HG03571 (cell line): ENCODE measurements around the gene FER1L5.

Source experiments
- ATAC-seq: cut with Tn5 transposase; IDR thresholded peaks from one replicate; pipeline ENCODE4 v1.9.1; 2021; ENCODE audit not compliant: unreplicated experiment

FER1L5 gene

GRCh38 chr2:96642564-96643360 is at the start of gene FER1L5:
Gene FER1L5, plus strand, starts transcription at chr2:96642764. Its CDS starts 73 bp downstream, at chr2:96642837.
- no peak for ATAC-seq

DNA sequence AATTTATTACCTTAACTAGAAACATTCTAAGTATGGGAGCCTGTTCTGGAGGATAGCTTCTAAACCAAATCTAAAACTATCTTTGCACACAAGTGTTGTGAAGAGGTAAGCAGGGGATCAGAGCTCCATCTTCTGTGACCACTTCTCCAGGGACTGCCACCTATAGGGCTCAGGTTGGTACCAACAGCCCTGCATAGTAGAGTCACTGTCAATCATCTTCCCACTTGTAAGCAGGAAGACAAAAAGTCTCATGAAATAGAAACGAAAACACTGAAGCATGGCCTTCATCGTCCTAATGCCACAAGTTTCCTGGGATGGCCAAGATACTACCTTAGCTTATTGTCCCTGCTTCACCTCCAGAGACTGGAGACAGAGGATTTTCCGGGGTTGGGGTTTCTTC is 48.3 kb upstream of the FER1L5 start:
- no peak for ATAC-seq

- no peak for ATAC-seq
These were observed 47.8 kb upstream of the FER1L5 start for GRCh38 chr2:96594691-96595152.

GRCh38 chr2:96596596-96596995 is 46.0 kb upstream of the FER1L5 start:
- no peak for ATAC-seq

DNA sequence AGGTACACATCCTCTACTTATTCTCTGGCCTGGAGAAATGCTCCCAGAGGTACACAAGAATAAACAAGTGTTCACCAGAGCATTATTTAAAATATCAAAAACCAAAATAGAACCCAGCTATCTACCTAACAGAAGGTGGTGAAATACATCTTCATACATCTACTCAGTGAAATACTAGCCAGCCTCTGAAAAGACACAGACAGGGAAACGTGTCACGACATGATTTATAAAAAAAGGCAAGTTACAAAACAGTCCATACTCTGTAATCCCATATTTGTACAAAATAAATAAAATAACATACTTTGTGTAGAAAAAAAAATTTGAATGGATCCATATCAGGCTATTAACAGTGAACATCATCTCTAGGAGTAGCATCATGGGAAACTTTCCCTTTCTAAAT is 42.6 kb upstream of the FER1L5 start:
- no peak for ATAC-seq

DNA sequence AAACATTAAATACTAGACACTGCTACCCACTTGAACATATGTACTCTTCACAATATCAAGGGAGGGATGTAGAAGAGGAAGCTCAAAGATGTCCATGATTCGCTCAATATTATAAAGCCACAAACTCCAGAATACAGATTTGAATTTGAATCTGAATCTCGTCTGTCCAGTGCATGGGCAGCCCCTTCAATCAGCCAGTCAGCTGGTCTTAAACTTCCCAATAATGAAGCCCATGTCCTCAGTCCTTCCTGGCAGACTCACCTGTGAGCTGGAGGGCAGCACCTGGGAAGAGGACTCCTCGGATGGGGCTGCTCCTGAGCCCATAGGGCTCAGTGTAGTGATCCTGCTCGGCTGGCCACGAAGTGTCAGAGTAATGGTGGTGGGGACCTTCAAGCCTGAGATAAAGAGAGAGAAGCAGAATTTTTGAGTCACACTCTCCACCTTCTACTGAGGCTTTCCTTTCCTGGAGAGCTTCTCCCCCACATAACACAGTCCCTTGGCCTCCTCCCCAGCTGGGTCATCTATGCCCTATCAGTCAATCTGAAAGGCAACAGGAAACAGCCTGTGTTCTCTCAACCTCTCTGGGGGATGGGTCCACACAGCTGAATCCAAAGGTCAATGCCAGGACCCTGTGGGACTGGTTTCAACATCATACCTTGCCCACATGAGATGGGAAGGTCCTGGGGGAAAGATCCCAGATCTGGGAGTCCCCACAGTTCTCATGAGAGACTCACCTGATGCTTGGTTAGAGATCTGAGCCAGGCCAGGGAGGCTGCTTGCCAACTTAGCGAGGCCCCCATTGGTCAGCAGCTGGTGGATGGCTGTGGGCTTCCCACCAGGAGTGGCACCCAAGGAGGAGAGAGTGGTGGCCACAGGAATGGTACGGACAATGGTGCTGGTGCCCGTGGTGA is 40.9 kb upstream of the FER1L5 start:
- no peak for ATAC-seq

DNA sequence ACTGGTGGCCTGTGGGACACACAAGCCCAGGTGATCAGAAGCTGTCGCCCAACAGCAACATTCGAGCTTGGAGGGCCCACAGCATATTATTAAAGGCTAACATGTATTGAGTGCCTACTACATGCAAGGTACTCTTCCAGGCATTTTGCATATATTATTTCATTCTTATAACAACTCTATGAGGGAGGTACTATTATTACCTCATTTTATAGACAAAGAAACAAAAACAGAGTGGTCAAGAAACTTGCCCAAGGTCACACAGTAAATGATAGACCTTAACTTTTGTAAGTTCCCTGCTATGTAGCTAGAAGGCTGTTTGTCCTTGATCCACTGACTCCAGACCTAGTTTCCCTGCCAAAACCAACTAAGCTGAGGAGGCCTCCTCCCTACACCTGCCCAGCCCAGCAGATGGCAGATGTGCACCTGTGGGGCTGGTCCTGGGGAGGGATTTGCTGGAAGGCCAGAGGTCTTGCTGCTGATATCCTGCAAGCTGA is 40.2 kb upstream of the FER1L5 start:
- ATAC-seq: no peak

- ATAC-seq: no peak
These were observed 38.5 kb upstream of the FER1L5 start for GRCh38 chr2:96604104-96604503.

DNA sequence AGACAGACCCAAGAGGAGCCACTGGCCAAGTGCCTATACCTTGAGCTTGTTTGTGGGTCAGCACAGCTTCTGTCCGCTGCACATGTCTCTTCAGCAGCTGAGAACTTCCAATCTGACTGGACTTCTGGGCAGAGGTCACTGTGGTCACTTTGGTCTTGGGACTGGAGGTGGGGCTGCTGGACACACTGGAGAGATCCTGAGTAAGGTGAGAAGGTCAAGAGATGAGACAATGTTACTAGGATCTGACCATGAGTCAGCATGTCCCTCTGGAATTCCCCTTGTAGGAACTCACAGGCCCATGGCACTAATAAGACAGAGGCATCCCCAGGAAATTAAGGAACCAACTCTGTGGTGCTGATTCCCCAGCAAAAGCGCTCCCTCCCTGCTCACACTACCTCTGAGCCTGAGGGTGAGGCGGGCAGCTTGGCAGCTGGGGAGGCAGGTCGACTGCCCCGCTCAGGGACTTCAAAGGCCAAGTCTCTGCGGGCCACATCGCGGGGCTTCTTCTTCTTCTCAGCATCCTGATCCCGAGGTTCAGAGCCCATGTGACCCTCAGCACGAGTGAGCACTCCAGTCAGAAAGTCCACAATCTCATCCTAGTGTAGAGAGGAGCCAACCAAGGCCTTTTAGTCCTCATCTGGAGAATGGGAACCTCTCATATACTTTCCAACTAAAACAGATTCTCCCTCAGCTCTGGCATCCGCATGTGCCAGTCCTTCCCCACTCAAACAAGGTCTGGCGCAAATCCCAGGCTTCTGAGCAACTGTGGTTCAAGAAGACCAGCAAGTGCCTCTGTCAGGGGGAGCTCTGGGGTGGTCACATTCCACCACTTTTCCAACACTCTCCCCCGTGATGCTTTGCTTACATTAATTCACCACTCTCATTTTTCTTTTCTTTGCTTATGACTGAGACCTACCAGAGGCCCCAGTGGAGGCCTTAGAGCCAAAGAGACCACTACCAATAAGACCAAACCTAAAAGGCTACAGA is 33.8 kb upstream of the FER1L5 start:
- ATAC-seq: no peak

- ATAC-seq: no peak
These were observed 26.4 kb upstream of the FER1L5 start for GRCh38 chr2:96616128-96616527.

- ATAC-seq: no peak
These were observed 26.0 kb upstream of the FER1L5 start for GRCh38 chr2:96616535-96616934.

DNA sequence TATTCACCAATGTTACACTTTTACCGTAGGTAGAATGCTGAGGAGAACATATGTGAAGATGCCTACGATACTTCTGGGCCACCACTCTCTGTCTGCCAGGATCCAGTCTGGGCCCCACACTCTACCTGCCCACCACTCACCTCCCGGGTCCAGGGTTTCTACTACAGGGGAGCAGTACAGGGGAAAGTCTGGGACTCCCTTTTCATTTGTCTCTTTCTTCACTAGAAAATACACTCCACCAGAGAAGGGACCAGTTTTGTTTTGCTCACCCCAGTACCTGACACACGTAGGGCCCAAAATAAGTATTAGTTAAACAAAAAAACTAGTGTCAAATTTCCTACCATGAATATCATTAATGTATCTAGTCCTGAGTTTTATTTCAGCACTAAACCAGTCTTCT is 25.6 kb upstream of the FER1L5 start:
- no peak for ATAC-seq

DNA sequence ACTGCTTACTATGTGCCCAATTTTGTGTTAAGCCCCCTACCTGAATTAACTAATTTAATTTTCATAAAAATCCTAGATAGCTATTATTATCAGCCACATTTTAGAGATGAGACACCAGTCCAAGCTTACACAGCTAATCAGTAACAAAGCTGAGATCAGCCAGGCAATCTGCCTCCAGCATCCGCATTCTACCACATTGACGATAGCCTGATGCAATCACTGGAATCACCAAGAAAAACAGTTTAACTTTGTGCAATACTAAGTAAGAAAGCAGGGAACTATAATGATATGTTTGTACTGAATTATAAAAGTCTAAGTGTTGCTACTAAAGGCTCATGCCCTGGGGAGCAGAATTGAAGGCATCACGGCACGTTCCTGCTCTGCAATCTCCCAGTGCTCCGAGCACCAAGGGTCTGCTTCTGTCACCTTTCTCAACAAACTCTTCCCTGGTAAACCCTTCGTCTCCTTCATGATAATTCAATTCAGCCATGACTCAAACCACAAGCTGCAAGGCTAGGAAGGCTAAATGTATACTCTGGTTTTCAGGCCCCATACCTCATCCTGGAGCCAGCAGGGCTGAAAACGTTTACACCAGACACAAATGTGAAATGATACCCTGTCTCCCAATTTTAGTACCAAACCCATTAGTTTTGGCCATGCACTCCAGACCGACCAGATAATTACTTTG is 23.8 kb upstream of the FER1L5 start:
- ATAC-seq: no peak

DNA sequence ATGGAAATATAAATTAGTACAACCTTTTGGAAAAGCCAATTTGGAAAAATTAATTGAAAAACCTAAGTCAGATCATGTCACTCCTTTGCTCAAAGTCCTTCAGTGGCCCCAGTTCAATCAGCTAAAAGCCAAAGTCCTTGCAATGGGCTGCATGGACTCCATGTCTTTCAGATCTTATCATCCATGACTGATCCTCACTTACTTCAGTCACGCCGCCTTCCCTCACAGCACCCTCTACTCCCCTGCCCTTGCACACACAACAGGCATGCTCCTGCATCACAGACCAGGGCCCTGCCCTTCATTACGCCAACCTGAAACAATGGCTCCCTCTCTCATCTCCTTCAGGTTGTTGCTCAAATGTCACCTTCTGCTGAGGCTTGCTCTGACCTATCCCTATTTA is 20.0 kb upstream of the FER1L5 start:
- ATAC-seq: no peak

DNA sequence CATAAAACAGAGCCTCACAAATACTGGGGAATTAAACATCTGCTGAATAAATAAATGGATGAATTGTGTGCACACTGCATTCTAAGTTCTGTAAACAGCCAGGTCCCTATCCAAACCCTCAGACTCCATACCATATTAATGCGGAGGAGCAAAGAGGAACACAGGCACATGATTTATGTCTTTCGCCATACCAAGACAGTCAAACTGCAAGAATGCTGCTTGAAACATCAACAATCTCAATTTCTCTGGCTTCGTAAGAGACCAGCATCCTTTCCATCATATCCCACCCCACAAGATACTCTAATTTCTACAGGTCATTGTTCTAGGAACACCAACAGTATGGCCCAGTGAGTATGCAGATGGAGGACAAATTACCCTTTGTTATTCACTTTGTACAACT is 19.4 kb upstream of the FER1L5 start:
- no peak for ATAC-seq

DNA sequence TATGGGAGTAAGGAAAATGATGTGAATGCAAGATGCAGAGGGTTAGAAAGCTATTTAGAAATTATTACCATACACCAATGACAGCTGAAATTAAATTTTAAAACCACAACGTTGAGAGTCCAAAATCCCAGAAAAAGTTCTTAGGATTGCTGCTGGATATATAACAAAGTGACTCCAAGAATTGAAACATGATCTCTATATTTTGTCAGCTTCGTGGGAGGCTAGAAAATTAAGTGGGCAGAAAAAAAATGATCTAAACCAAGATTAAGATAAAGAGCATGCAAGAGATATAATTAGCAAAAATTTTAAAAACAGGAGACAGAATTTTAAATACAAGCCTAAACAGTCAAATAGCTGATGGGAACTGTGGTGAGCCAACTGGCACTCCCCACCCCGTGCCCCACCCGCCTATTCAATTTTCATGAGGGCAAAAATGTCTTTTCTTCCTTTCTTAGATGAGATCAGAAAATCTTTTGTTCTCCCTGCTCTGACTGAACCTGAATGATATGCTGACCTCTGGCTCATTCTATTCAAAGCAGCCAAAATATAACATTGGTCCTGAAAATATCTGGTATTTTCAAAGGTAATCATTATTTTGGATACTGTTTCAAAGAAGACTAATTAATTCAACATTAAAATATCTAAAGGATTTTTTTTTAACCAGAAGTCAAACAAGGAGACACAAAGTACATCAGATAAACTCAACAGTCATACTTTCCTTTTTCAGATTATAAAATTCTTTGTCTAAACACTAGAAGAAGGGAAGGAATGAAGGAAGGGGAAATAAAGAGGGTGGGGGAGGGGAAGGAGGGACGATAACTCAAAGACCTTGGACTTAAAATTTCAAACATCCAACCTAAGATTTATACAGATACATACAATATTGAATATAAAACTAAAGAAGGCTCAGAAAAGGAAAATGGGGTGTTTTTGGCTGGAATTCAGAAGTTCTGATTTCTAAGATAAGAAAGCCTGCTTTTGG is 16.7 kb upstream of the FER1L5 start:
- no peak for ATAC-seq

- ATAC-seq: no peak
These were observed 16.0 kb upstream of the FER1L5 start for GRCh38 chr2:96626553-96626942.

GRCh38 chr2:96631804-96632435 is 10.6 kb upstream of the FER1L5 start:
- no peak for ATAC-seq
